Activated naive CD8-positive, alpha-beta T cell treated with anti-CD3 and anti-CD28 coated beads, Interleukin-2, amount 50 U/mL, for 16 hours (primary cell): ENCODE data around the gene FGF21.
"Not testable (repeated sequence)": the region's sequence is repeated elsewhere in the genome, so short reads cannot be mapped to it uniquely, and the experiment has no call there.

Source experiments
- DNase-seq: peaks from one replicate; pipeline ENCODE4 v3.0.0-alpha.2; 2020; ENCODE audit warnings: low read depth, low spot score

FGF21 gene

DNA sequence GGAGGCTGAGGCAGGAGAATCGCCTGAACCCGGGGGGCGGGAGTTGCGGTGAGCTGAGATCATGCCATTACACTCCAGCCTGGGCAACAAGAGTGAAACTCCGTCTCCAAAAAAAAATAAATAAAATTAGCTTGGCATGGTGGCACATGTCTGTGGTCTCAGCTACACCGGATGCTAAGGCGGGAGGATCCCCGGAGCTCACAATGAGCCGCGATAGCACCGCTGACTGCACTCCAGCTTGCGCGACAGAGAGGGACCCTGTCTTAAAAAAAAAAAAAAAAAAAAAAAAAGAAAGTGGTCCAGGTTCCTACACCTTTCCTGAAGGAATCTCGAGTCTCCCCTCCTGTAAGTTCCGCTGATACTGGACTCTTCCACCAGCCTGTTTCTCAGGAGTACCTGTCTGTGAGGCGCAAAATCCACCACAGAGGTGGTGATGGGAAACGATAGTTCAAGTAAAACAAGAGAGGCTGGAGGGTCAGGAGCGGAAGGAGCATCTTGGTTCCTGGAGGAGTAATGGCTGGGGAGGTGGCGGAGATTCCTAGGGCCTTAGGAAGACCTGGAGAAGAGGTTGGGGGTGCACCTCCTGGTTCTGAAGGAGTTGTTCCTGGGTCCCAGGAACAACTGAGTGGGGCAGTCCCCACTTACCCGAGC lies 3.4 kb upstream of the FGF21 start:
- no peak for DNase-seq

DNA sequence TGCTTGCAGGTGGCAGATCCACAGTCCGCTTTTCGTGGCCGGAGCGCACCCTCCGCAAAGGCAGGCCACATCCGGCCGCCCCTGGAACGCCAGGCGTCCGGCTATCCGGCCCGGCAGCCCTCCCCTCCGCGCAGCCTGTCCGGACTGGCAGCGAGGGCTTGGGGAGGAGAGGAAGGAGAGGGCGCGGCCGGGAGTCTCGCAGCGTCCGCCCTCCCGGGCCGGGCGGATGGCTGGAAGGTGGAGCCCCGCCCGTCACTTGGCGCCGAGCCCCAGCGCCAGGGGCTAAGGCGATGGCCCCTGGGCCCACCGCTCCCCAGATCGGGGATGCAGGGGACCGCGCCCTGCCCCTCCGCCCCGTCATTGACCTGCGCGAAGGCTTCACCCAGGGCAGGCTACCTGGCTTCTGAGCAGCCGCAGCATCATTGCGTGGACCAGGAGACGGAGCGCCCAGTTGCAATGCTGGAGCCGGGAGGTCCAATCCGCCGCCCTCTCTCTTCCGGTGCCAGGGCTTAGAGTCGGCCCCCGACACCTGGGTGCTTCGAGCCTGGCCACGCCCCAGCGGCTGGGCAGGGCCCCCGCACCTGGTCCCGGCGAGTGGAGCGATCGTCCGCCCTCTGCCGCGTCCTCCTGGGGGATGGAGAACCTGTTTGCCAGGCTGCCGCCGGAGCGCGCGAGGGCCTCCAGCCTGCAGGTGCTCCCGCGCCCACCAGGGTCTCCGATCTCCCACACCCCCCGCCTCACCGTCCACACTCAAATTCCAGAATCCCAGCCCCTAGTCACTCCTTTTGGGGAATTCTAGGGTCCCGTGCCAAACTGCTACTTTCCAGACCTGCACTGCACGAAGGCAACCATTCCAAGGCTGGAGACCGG lies 2.6 kb upstream of the FGF21 start, which contains the start of gene FUT1:
Gene FUT1 (minus strand): TSS at position 146 of the 870 bp plus-strand sequence. CDS start 1,360 bp downstream, outside the sequence.
- DNase-seq = no peak

DNA sequence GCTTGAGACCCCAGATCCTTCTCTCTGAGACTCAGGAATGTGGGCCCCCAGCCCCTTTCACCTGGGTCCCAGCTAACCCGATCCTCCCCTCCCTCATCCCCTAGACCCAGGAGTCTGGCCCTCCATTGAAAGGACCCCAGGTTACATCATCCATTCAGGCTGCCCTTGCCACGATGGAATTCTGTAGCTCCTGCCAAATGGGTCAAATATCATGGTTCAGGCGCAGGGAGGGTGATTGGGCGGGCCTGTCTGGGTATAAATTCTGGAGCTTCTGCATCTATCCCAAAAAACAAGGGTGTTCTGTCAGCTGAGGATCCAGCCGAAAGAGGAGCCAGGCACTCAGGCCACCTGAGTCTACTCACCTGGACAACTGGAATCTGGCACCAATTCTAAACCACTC lies 463 bp downstream of the FGF21 start:
- DNase-seq = no peak

DNA sequence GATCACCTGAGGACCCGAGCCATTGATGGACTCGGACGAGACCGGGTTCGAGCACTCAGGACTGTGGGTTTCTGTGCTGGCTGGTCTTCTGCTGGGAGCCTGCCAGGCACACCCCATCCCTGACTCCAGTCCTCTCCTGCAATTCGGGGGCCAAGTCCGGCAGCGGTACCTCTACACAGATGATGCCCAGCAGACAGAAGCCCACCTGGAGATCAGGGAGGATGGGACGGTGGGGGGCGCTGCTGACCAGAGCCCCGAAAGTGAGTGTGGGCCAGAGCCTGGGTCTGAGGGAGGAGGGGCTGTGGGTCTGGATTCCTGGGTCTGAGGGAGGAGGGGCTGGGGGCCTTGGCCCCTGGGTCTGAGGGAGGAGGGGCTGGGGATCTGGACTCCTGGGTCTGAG lies 888 bp downstream of the FGF21 start:
- no peak for DNase-seq

DNA sequence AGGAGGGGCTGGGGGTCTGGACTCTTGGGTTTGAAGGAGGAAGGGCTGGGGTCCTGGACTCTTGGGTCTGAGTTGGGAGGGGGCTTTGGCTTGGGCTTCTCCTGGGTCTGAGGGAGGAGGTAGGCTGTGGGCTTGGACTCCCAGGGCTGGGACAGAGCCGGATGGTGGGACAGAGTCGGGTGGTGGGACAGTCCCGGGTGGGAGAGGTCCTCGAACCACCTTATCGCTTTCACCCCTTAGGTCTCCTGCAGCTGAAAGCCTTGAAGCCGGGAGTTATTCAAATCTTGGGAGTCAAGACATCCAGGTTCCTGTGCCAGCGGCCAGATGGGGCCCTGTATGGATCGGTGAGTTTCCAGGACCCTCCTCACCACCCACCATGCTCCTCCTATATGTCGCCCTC lies 1.4 kb downstream of the FGF21 start:
- no peak for DNase-seq

DNA sequence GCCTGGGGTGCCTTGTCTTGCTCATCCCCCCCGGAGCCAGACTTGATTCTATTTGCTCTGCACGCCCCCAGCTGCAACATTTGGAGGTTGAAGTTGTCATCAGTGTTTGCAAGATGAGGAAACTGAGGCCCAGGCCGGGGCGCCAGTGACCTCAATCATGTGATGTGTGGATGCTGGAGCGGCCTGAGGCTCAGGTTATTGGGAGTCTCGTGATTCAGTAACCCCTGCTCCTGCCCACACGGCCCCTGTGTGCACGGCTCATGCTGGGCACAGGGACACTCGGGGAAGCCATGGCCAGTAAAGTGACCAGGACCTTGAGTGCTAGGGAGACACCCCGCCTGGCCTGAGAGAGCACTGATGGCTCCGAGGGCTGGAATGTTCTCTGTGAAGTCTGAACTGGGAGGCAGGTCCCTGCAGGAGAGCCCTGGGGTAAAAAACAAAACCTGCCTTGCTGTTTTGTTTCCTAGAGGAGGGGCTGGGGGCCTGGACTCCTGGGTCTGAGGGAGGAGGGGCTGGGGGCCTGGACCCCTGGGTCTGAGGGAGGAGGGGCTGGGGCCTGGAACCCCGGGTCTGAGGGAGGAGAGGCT lies 1.9 kb downstream of the FGF21 start:
- DNase-seq = no peak

DNA sequence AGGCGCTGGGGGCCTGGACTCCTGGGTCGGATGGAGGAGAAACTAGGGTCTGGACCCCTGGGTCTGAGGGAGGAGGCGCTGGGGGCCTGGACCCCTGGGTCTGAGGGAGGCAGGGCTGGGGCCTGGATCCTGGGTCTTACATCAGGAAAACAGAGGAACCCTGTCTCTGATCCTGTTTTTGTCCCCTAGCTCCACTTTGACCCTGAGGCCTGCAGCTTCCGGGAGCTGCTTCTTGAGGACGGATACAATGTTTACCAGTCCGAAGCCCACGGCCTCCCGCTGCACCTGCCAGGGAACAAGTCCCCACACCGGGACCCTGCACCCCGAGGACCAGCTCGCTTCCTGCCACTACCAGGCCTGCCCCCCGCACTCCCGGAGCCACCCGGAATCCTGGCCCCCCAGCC lies 2.4 kb downstream of the FGF21 start:
- no peak for DNase-seq

DNA sequence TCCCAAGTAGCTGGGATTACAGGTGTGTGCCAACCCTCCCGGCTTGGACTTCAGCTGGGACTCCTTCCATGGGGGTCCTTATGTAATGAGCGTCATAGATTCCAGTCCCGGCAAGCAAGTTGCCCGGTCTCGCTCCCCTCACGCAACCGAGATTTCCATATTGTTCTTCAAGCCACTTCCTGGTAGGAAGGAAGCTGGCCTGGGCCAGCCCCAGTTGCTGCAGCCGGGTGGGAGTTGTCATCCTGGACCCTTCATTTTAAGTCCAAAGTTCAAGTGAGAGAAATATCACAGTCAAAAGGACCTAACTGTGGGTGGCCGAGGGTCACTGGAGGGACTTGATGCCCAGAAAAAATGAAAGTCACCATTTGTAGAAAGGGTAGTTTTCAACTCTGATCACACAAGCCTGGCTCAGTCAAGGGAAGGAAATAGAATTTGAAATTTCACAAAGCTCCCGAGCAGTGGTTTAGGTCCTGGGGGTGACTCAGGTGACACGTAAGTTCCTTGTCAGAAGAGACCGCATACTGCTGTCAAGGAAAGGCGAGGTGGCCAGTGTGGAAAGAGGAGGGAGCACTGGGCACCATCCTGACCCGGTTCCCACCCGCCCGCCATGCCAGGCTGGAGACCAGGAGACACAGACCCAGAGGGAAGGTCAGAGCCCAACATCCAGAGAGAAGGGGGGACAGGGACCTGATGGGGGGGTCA lies 5.3 kb downstream of the FGF21 start:
- no peak for DNase-seq

DNA sequence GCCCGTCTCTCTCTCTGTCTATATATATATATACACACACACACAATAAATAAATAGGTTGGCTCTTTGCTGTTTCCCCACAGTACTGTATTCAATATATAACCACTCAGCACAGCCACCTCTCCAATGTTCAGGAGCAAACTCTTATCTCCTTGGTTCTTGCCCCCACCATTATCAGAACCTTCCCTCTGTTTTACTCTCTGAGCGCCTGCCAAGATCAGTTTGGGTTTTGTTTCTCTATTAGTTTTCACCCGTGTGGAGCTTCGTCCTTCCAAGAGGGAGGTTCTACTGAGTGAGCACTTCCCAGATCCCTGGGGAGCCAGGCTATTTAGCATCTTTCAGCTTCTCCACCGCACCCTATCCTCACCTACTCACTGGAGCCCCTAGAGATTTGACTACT lies 10.5 kb downstream of the FGF21 start:
- DNase-seq = not testable (repeated sequence)

DNA sequence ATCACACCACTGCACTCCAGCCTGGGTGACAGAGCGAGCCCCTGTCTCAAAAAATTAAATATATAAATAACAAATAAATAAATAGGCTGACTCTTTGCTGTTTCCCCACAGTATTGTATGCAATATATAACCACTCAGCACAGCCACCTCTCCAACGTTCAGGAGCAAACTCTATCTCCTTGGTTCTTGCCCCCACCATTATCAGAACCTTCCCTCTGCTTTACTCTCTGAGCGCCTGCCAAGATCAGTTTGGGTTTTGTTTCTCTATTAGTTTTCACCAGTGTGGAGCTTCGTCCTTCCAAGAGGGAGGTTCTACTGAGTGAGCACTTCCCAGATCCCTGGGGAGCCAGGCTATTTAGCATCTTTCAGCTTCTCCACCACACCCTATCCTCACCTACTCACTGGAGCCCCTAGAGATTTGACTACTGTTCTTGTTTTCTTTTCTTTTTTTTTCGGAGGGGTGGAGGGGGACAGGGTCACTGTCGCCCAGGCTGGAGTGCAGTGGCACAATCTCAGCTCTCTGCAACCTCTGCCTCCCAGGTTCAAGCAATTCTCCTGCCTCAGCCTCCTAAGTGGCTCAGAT lies 12.9 kb downstream of the FGF21 start:
- DNase-seq = not testable (repeated sequence)

DNA sequence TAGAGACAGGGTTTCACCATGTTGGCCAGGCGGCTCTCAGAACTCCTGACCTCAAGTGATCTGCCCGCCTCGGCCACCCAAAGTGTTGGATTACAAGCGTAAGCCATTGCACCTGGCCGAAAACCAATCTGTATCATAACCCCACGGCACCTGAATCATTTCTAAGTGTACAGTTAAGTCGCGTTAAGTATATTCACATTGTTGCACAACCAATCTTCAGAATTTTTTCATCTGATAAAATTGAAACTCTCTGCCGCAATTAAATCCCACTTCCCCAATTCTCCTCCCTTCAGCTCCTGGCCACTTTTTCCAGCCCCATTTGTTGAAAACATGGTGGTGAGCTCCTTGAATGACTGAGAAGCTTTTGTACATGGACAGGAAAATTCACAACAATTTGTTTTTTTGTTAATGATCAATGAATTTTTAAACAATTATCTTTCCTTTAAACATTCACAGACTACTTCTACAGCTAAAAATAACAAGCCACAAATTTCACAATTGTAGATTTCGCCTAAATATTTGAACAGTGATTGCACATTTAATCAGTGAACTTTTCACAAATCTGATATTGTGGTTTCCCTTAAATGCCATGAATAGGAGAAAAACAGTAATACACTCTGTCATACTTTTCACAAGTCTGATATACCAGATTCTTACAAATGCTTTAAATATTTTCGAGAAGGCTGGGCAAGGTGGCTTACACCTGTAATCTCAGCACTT lies 13.8 kb downstream of the FGF21 start:
- no peak for DNase-seq

DNA sequence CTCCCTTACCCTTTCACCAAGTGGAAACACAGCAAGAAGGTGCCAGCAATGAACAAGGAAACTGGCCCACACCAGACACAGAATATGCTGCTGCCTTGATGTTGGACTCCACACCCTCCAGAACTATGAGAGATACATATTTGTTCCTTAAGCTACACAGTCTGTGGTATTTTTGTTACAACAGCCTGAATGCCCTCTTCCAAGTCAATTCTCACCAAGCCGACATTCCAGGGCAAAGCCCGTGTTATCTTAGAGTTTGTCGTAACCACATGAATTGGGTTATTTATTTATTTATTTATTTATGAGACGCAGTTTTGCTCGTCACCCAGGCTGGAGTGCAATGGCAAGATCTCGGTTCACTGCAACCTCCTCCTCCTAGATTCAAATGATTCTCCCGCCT lies 14.9 kb downstream of the FGF21 start:
- no peak for DNase-seq

DNA sequence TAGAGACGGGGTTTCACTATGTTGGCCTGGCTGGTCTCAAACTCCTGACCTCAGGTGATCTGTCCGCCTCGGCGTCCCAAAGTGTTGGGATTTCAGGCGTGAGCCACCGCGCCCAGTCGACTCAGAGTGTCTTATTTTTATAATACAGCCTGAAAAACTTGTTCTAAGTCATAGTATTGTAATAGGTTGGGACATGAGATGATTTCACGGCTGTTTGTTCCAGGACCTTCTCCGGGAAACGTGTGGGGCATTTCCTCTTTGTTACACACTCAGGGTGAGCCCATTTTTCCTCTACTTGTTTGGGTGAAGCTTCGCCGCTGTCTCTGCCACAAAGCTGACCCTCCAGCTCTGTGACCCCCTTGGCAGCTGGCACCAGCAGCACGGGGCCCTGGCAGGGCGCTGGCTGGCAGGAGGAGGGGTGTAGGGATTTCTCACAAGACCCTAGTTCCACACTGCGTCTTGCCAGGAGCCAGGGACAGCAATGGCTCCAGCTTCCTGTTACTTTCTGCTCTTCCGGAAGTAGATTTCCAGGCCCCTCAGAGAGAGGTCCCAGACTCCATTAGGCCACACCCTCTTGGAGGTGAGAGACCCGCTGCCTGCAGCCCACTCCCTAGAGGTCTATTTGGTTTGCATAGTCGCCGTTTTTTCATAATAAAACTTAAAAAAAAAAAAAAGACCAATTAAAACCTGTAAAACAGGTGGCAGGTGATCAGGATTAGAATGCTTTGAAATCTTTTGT lies 15.6 kb downstream of the FGF21 start:
- no peak for DNase-seq

DNA sequence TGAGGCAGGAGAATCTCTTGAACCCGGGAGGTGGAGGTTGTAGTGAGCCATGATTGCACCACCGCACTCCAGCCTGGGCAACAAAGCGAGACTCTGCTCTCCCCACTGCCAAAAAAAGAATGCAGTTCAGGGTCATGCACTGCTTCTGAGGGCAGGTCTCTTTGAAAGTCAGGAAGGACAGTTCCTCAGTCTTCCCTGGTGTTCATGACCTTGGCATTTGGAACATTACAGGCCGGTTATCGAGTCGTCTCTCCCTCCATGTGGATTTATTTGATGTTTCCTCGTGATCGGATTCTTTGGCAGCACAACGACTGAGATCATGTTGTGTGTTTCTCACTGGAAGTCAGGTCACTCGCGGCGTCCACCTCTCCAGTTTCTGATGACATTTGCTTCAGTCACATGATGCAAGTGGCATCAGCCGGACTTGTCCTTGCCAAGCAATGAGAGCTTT lies 17.2 kb downstream of the FGF21 start:
- DNase-seq = no peak

DNA sequence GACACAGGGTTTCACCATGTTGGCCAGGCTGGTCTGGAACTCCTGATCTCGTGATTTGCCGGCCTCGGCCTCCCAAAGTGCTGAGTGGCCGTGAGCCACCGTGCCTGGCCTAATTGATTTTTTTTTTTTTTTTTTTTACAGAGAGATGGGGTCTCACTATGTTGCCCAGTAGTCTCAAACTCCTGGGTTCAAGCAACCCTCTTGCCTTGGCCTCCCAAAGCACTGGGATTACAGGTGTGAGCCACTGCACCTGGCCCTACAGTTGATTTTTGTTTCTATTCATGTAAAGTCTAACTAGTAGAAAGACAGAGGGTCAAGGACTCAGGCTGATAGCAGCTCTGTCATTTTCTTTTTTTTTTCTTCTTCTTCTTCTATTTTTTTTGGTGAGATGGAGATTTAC lies 21.8 kb downstream of the FGF21 start:
- DNase-seq = no peak

DNA sequence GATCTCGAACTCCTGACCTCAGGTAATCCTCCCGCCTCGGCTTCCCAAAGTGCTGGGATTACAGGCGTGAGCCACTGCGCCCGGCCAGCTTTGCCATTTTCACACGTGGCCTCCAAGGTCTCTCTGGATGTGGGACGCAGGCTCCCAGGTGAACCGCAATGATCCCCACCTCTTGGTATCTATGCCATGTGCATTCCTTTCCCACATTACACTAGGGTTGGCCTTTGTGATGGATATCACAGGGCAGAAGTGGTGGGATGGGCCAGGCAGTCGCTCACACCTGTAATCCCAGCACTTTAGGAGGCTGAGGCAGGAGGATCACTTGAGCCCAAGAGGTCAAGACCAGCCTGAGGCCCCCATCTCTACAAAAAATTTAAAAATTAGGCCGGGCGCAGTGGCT lies 22.4 kb downstream of the FGF21 start:
- no peak for DNase-seq

DNA sequence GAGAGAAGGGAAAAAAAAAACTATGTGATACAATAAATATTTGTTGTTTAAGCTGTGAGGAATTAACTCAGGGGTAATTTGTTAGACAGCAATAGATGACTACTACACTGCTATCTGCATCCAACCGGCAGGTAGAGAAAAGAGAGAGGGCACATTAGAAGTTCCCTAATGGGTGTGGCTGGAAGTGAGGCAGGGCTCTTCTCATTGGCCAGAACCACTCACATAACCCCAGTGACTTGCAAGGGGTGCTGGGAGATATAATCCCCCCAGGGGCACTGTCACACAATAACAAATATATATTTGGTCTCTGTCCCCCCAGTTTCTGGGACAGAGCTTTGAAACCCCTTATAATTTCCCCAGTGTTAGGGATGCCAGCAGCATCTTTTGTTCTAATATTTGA lies 24.3 kb downstream of the FGF21 start:
- DNase-seq = no peak

DNA sequence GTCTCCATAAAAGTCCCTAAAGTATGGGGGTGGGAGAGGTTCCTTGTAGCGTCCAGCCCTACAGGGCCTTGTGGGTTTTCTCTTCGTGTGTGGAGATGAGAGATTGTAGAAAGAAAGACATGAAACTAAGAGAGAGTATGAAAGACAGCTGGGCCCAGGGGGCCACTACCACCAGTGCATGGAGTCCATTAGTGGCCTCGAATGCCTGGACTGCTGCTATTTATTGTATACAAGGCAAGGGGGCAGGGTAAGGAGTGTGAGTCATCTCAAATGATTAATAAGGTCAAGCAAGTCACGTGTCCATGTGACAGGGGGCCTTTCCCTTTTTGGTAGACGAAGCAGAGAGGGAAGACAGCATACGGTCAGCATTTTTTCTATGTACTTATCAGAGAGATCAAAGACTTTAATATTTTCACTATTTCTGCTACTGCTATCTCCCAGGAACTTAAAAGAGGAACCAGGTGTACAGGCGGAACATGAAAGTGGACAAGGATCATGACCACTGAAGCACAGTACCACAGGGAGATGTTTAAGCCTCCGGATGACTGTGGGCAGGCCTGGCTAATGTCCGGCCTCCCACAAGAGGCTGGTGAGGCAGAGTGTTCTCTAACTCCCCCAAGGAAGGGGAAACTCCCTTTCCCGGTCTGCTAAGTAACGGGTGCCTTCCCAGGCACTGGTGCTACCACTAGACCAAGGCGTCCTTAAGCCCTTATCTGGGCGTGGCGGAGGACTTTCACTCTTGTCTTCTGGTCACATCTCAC lies 25.5 kb downstream of the FGF21 start:
- no peak for DNase-seq

DNA sequence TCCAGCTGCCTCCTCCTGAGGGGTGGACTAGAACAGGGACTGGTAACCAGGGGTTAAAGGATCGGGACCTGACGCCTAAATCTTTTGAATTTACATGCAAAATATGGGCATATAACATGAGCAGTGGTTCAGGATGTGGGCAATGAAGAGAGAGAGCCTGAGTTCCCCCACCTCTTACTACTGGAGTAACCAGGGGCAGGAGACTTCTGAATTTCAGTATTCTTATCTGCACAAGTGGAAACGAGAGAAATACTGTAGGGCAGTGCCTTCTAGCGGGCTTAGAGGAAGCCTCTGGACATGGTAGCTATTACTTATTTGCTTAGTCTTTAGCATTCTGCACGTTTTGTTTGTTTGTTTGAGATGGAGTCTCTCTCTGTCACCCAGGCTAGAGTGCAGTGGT lies 29.2 kb downstream of the FGF21 start:
- no peak for DNase-seq

DNA sequence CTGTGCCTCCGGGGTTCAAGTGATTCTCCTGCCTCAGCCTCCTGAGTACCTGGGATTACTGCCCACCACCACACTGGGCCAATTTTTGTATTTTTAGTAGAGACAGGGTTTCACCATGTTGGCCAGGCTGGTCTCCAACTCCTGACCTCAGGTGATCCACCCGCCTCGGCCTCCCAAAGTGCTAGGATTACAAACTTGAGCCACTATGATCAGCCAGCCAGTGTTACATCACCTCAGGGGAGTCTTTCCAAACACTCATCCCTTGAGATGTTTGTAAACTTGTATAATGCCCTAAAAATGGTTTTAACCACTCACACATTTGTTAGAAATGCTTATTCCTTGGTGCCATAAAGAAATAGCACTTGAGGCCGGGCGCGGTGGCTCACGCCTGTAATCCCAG lies 31.1 kb downstream of the FGF21 start:
- DNase-seq = not testable (repeated sequence)
